SK-N-SH (cell line): ENCODE results near the gene LAMTOR4.

ENCODE experiments used
- CTCF ChIP-seq: fragments of 200-600 bp; sonication (generic); IDR thresholded peaks from 2 replicates; pipeline ENCODE4 v1.6.1; 2017; ENCODE audit warnings: antibody characterized with exemption, mild to moderate bottlenecking, moderate library complexity
- GATA2 ChIP-seq: sonication (generic); formaldehyde crosslinking; IDR thresholded peaks from 2 replicates; pipeline ENCODE4 v1.5.0; 2020; ENCODE audit warnings: mild to moderate bottlenecking, missing genetic modification reagents
- NRF1 ChIP-seq: IDR thresholded peaks from 2 replicates; pipeline ENCODE4 v1.6.1; 2012; ENCODE audit warnings: low read depth, mild to moderate bottlenecking, low read length
- REST ChIP-seq: IDR thresholded peaks from 2 replicates; pipeline ENCODE4 v1.6.1; 2012; ENCODE audit warnings: mild to moderate bottlenecking, low read depth, low read length, moderate library complexity
- TAF1 ChIP-seq: IDR thresholded peaks from 2 replicates; pipeline ENCODE4 v1.6.1; 2012; ENCODE audit warnings: low read depth, mild to moderate bottlenecking, low read length, moderate library complexity, borderline replicate concordance

DNA sequence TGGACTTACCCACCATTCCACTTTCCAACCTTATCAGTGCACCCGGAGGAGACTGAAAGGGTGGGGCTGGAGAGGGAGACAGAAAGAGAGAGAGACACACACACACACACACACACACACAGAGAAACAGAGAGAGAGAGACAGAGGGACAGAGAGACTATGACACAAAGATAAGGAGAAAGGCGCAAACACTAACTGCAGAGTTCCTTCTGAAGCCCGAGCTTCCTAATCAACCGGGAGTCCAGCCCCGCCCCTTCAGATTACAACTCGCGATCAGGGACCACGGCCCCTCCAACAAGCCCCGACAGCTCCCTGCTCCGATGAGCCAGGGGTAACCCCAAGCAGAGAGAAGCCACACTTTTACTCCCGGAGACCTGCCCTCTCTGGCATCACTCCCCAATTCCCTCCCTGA, 19.2 kb downstream of the LAMTOR4 start:
- TF ChIP-seq REST = no peak
- no peak for TF ChIP-seq NRF1
- TF ChIP-seq CTCF = no peak
- TF ChIP-seq TAF1 = no peak
- no peak for TF ChIP-seq GATA2
